Suppressor macrophage (primary cell): ENCODE data around the gene GSDME.
A peak's percentile ranks its signal among the peaks of the same experiment; 100 is the strongest.

ENCODE experiments used
- DNase-seq, 4 experiments: peaks; one replicate each; pipeline ENCODE4 v3.0.0-alpha.2; 2020 to 2022

Gene GSDME

GRCh38 chr7:24702755-24703154 is 54.5 kb downstream of the GSDME start:
- DNase-seq, result no peak

- no peak for DNase-seq
Measured at GRCh38 chr7:24701261-24702235, 55.7 kb downstream of the GSDME start.

GRCh38 chr7:24700521-24701260 is 56.6 kb downstream of the GSDME start:
- DNase-seq, result no peak

- no peak for DNase-seq
Measured at GRCh38 chr7:24698531-24699266, 58.6 kb downstream of the GSDME start.

- DNase-seq, result no peak
Measured at GRCh38 chr7:24697416-24697815, 59.8 kb downstream of the GSDME start.

- DNase-seq, result no peak
Measured at GRCh38 chr7:24692592-24692991, 64.7 kb downstream of the GSDME start.

- peak in 2 of 4 experiments; percentile 32 to 52 for DNase-seq
Measured at GRCh38 chr7:24690251-24690650, 67.0 kb downstream of the GSDME start.

GRCh38 chr7:24685708-24686107 is 71.6 kb downstream of the GSDME start:
- DNase-seq, result no peak

- DNase-seq, result no peak
Measured at GRCh38 chr7:24670782-24671181, 86.5 kb downstream of the GSDME start.

- no peak for DNase-seq
Measured at GRCh38 chr7:24669971-24670591, 87.2 kb downstream of the GSDME start.

GRCh38 chr7:24668927-24669635 is 88.2 kb downstream of the GSDME start:
- DNase-seq, result no peak

GRCh38 chr7:24665564-24666294 is 91.5 kb downstream of the GSDME start:
- peak; percentile 63 to 74 (median 66) for DNase-seq

GRCh38 chr7:24660546-24660945 is 96.7 kb downstream of the GSDME start:
- no peak for DNase-seq

- no peak for DNase-seq
Measured at GRCh38 chr7:24659505-24659904, 97.8 kb downstream of the GSDME start.

- no peak for DNase-seq
Measured at GRCh38 chr7:24657980-24658379, 99.3 kb downstream of the GSDME start.

GRCh38 chr7:24656608-24657007 is 100.7 kb downstream of the GSDME start:
- DNase-seq, result no peak

- DNase-seq, result no peak
Measured at GRCh38 chr7:24654305-24654704, 103.0 kb downstream of the GSDME start.

- DNase-seq, result peak; percentile 22 to 40 (median 32)
Measured at GRCh38 chr7:24653316-24654085, 103.8 kb downstream of the GSDME start.

- DNase-seq, result peak in 1 of 4 experiments; percentile 2
Measured at GRCh38 chr7:24652251-24652939, 104.9 kb downstream of the GSDME start.
